ENCODE data around the gene FSD2. TPM values are rescaled to one million over a fixed set of nuclear protein-coding genes. Genes with fewer than 3 reads are reported as not detected.
A peak's percentile ranks its signal among the peaks of the same experiment; 100 is the strongest.

The FSD2 gene
- total and polyA plus RNA-seq, 7 donors: 0.51 to 65.3 (median 27.5) TPM

GRCh38 chr15:82799183-82799841 is 6.6 kb downstream of the FSD2 start:
- no peak for DNase-seq
- Histone ChIP-seq H3K4me3 (no peak overlapping the region), H3K9me3 (no peaks in the 10 kb centered on the region), H3K4me1 (peaks cover 51% of the 10 kb centered on the region), H3K36me3 (ENCODE audit: insufficient read depth in 1 of 2, low read depth in 1 of 2) (peaks cover 0 to 28% of the 10 kb centered on the region in 2 donors), H3K27me3 (ENCODE audit: insufficient read depth in 3 of 3, low read length in 2 of 3) (no peaks in the 10 kb centered on the region), H3K27ac (peak overlapping the region; percentile 100)
- intact Hi-C loops (cut with DNase I): no loop called here
- ATAC-seq: peak; percentile 37 to 76 (median 58)
- WGBS, 3 donors: 30 to 38% (median 31%) methylated on average over 7 of the region's 7 CpGs
- TF ChIP-seq CTCF (IDR thresholded peaks at IDR 0.05): no peak

- no peak for DNase-seq
- Histone ChIP-seq H3K27ac (peak overlapping the region; percentile 100), H3K27me3 (ENCODE audit: insufficient read depth in 3 of 3, low read length in 2 of 3) (no peaks in the 10 kb centered on the region), H3K4me3 (no peak overlapping the region), H3K4me1 (peaks cover 46% of the 10 kb centered on the region), H3K36me3 (ENCODE audit: insufficient read depth in 1 of 2, low read depth in 1 of 2) (peaks cover 0 to 28% of the 10 kb centered on the region in 2 donors), H3K9me3 (no peaks in the 10 kb centered on the region)
- no peak for TF ChIP-seq CTCF (IDR thresholded peaks at IDR 0.05)
- no peak for ATAC-seq
- intact Hi-C loops (cut with DNase I): no loop called here
- 28 to 56% (median 34%) methylated on average over 5 of the region's 5 CpGs for WGBS, 3 donors
Observed at GRCh38 chr15:82798531-82799166, 7.2 kb downstream of the FSD2 start.

GRCh38 chr15:82798104-82798503 is 7.8 kb downstream of the FSD2 start:
- 70 to 79% (median 73%) methylated on average over 4 of the region's 4 CpGs for WGBS, 3 donors
- Histone ChIP-seq H3K9me3 (no peaks in the 10 kb centered on the region), H3K4me3 (no peak overlapping the region), H3K27me3 (ENCODE audit: insufficient read depth in 3 of 3, low read length in 2 of 3) (no peaks in the 10 kb centered on the region), H3K4me1 (peaks cover 42% of the 10 kb centered on the region), H3K36me3 (ENCODE audit: insufficient read depth in 1 of 2, low read depth in 1 of 2) (peaks cover 0 to 28% of the 10 kb centered on the region in 2 donors), H3K27ac (peak overlapping the region; percentile 100)
- no peak for TF ChIP-seq CTCF (IDR thresholded peaks at IDR 0.05)
- ATAC-seq (no peak), DNase-seq (no peak)
- intact Hi-C loops (cut with DNase I): no loop called here

- H3K27me3 ChIP-seq (ENCODE audit: insufficient read depth in 3 of 3, low read length in 2 of 3): no peaks in the 10 kb centered on the region
- peak overlapping the region; percentile 1 for H3K27ac ChIP-seq
- intact Hi-C loops (cut with DNase I): no loop called here
- DNase-seq (no peak), ATAC-seq (no peak)
- peaks cover 2 to 16% of the 10 kb centered on the region in 2 donors for H3K36me3 ChIP-seq (ENCODE audit: insufficient read depth in 1 of 2, low read depth in 1 of 2)
- no peak for TF ChIP-seq CTCF (IDR thresholded peaks at IDR 0.05)
- no peak overlapping the region for H3K4me3 ChIP-seq
- no peaks in the 10 kb centered on the region for H3K9me3 ChIP-seq
- H3K4me1 ChIP-seq: peaks cover 4% of the 10 kb centered on the region
Observed at GRCh38 chr15:82793737-82794136, 12.1 kb downstream of the FSD2 start.
